HEK293 (cell line): Measurements from ENCODE around the gene PTPRN.

ENCODE experiments used
- CTCF ChIA-PET: fragments of 350-600 bp; formaldehyde crosslinking; extraction: SDS; loops from one replicate; lab custom pipeline; 2021; ENCODE audit warnings: antibody characterized with exemption; lab: Yijun Ruan, JAX
- POLR2A ChIA-PET: fragments of 300-600 bp; formaldehyde crosslinking; extraction: SDS; loops from one replicate; lab custom pipeline; 2020; ENCODE audit warnings: antibody characterized with exemption, inconsistent platforms; lab: Yijun Ruan, JAX
- H3K27ac ChIP-seq: fragments of 200-500 bp; sonication (Bioruptor generic); 2 replicates; pipeline ENCODE4 v1.5.1; 2014; ENCODE audit warnings: low read depth, low read length, control low read depth, inconsistent platforms; ENCODE audit errors: extremely low read depth
- H3K36me3 ChIP-seq, 2 experiments: fragments of 200-500 bp in 1 of 2; sonication (Bioruptor generic) in 1 of 2; 1 replicate in 1 of 2; 2 replicates in 1 of 2; pipeline ENCODE4 v1.5.1; 2014 to 2017; ENCODE audit warnings: inconsistent platforms in 2 of 2, low read length in 2 of 2; ENCODE audit not compliant: control insufficient read depth in 2 of 2, insufficient read depth in 1 of 2
- H3K4me1 ChIP-seq: fragments of 200-500 bp; sonication (Bioruptor generic); 2 replicates; pipeline ENCODE4 v1.5.1; 2014; ENCODE audit warnings: mild to moderate bottlenecking, low read length, inconsistent platforms; ENCODE audit not compliant: control insufficient read depth, insufficient read depth
- H3K4me3 ChIP-seq: 2 replicates; pipeline ENCODE4 v1.5.1; 2011; ENCODE audit warnings: low read depth, mild to moderate bottlenecking, control low read depth, low read length, moderate library complexity
- H3K9me3 ChIP-seq: fragments of 200-500 bp; sonication (Bioruptor generic); 2 replicates; pipeline ENCODE4 v1.5.1; 2014; ENCODE audit warnings: low read depth, low read length, inconsistent platforms; ENCODE audit not compliant: control insufficient read depth, insufficient read depth
- GLI4 ChIP-seq: fragments of 450-650 bp; formaldehyde crosslinking; IDR thresholded peaks from 2 replicates; pipeline ENCODE4 v1.5.1; 2016; ENCODE audit warnings: missing biosample characterization, missing genetic modification characterization
- HOXC10 ChIP-seq: sonication (generic); formaldehyde crosslinking; IDR thresholded peaks from 2 replicates; pipeline ENCODE4 v1.8.1; 2023; ENCODE audit warnings: mild to moderate bottlenecking, missing genetic modification reagents
- KLF7 ChIP-seq: fragments of 450-650 bp; formaldehyde crosslinking; IDR thresholded peaks from 2 replicates; pipeline ENCODE4 v1.5.1; 2016; ENCODE audit warnings: missing biosample characterization, missing genetic modification characterization, borderline replicate concordance
- MEIS1 ChIP-seq: sonication (generic); formaldehyde crosslinking; IDR thresholded peaks from 2 replicates; pipeline ENCODE4 v1.8.1; 2022; ENCODE audit warnings: missing genetic modification reagents, mild to moderate bottlenecking, borderline replicate concordance
- SP7 ChIP-seq: fragments of 450-650 bp; formaldehyde crosslinking; IDR thresholded peaks from 2 replicates; pipeline ENCODE4 v1.5.1; 2016; ENCODE audit warnings: missing biosample characterization, missing genetic modification characterization
- YY1 ChIP-seq: fragments of 450-650 bp; formaldehyde crosslinking; IDR thresholded peaks from 2 replicates; pipeline ENCODE4 v1.5.1; 2018; ENCODE audit warnings: missing biosample characterization, missing genetic modification characterization
- ZBTB8A ChIP-seq: fragments of 450-650 bp; formaldehyde crosslinking; IDR thresholded peaks from 2 replicates; pipeline ENCODE4 v1.5.1; 2016; ENCODE audit warnings: missing biosample characterization, missing genetic modification characterization
- ZIC2 ChIP-seq: fragments of 450-650 bp; formaldehyde crosslinking; IDR thresholded peaks from 2 replicates; pipeline ENCODE4 v1.5.1; 2016; ENCODE audit warnings: missing biosample characterization, missing genetic modification characterization
- ZNF146 ChIP-seq: fragments of 450-650 bp; formaldehyde crosslinking; IDR thresholded peaks from 2 replicates; pipeline ENCODE4 v1.5.1; 2016; ENCODE audit warnings: missing biosample characterization, missing genetic modification characterization
- ZNF214 ChIP-seq: fragments of 450-650 bp; formaldehyde crosslinking; IDR thresholded peaks from 2 replicates; pipeline ENCODE4 v1.5.1; 2017; ENCODE audit warnings: missing biosample characterization, mild to moderate bottlenecking, missing genetic modification characterization, borderline replicate concordance
- ZNF335 ChIP-seq: fragments of 450-650 bp; formaldehyde crosslinking; conservative IDR thresholded peaks from 2 replicates; pipeline ENCODE4 v1.5.1; 2016; ENCODE audit warnings: missing biosample characterization, missing genetic modification characterization
- ZNF621 ChIP-seq: fragments of 450-650 bp; formaldehyde crosslinking; IDR thresholded peaks from 2 replicates; pipeline ENCODE4 v1.5.1; 2017; ENCODE audit warnings: missing biosample characterization, missing genetic modification characterization
- ZNF670 ChIP-seq: fragments of 450-650 bp; formaldehyde crosslinking; IDR thresholded peaks from 2 replicates; pipeline ENCODE4 v1.5.1; 2016; ENCODE audit warnings: missing biosample characterization, missing genetic modification characterization, low read depth
- ZNF707 ChIP-seq: fragments of 450-650 bp; formaldehyde crosslinking; IDR thresholded peaks from 2 replicates; pipeline ENCODE4 v1.5.1; 2016; ENCODE audit warnings: missing biosample characterization, missing genetic modification characterization
- ZNF747 ChIP-seq: fragments of 450-650 bp; formaldehyde crosslinking; IDR thresholded peaks from 2 replicates; pipeline ENCODE4 v1.5.1; 2016; ENCODE audit warnings: missing biosample characterization, missing genetic modification characterization
- ZXDB ChIP-seq: fragments of 450-650 bp; formaldehyde crosslinking; IDR thresholded peaks from 2 replicates; pipeline ENCODE4 v1.5.1; 2016; ENCODE audit warnings: missing biosample characterization, missing genetic modification characterization
- TF ChIP-seq, protein P1 (sequence below): fragments of 450-650 bp; formaldehyde crosslinking; IDR thresholded peaks from 2 replicates; pipeline ENCODE4 v1.5.1; 2016; ENCODE audit warnings: missing biosample characterization, missing genetic modification characterization
- TF ChIP-seq, protein P2 (sequence below): fragments of 450-650 bp; formaldehyde crosslinking; IDR thresholded peaks from 2 replicates; pipeline ENCODE4 v1.5.1; 2016; ENCODE audit warnings: missing biosample characterization, missing genetic modification characterization
- TF ChIP-seq, protein P3 (sequence below): fragments of 450-650 bp; formaldehyde crosslinking; IDR thresholded peaks from 2 replicates; pipeline ENCODE4 v1.5.1; 2016; ENCODE audit warnings: missing biosample characterization, missing genetic modification characterization
- TF ChIP-seq, protein P4 (sequence below): fragments of 450-650 bp; formaldehyde crosslinking; IDR thresholded peaks from 2 replicates; pipeline ENCODE4 v1.5.1; 2016; ENCODE audit warnings: missing biosample characterization, missing genetic modification characterization
- TF ChIP-seq, protein P5 (sequence below): fragments of 450-650 bp; formaldehyde crosslinking; IDR thresholded peaks from 2 replicates; pipeline ENCODE4 v1.5.1; 2016; ENCODE audit warnings: missing biosample characterization, missing genetic modification characterization
- TF ChIP-seq, protein P6 (sequence below): fragments of 450-650 bp; formaldehyde crosslinking; IDR thresholded peaks from 2 replicates; pipeline ENCODE4 v1.5.1; 2016; ENCODE audit warnings: missing biosample characterization, missing genetic modification characterization

The PTPRN gene

DNA sequence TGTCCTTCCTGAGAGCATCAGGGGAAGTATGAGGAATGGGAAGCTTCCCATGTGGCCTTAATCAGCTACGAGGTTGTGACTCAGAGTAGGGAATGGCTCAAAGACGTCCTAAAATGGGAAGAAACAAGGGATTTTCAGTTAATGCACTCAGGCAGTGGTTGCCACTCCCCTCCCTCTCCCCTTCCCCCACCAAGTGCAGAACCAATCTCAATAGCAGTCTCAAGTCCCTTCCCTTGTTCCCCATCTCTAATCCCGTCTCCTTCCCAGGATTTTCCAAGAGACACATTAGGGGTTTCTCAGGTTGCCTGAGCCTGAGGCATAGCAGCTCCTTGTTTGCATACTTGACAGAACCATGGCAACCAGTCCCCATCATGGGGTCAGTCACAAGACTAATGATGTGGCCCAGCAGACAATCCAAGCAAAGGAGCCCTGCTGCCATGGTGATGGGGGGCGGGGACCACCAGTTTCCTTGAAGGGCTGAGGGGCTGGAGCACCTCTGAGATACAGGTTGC, 41.6 kb upstream of the PTPRN start (continued):
- TF ChIP-seq, protein P1, sequence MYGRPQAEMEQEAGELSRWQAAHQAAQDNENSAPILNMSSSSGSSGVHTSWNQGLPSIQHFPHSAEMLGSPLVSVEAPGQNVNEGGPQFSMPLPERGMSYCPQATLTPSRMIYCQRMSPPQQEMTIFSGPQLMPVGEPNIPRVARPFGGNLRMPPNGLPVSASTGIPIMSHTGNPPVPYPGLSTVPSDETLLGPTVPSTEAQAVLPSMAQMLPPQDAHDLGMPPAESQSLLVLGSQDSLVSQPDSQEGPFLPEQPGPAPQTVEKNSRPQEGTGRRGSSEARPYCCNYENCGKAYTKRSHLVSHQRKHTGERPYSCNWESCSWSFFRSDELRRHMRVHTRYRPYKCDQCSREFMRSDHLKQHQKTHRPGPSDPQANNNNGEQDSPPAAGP (tag by site-specific recombination): no peak
- TF ChIP-seq, protein P2, sequence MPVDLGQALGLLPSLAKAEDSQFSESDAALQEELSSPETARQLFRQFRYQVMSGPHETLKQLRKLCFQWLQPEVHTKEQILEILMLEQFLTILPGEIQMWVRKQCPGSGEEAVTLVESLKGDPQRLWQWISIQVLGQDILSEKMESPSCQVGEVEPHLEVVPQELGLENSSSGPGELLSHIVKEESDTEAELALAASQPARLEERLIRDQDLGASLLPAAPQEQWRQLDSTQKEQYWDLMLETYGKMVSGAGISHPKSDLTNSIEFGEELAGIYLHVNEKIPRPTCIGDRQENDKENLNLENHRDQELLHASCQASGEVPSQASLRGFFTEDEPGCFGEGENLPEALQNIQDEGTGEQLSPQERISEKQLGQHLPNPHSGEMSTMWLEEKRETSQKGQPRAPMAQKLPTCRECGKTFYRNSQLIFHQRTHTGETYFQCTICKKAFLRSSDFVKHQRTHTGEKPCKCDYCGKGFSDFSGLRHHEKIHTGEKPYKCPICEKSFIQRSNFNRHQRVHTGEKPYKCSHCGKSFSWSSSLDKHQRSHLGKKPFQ (tag by site-specific recombination): no peak
- TF ChIP-seq SP7 (tag by site-specific recombination) (no peak), KLF7 (tag by site-specific recombination) (no peak), ZNF621 (tag by site-specific recombination) (no peak), ZXDB (tag by site-specific recombination) (no peak), YY1 (no peak), ZNF707 (tag by site-specific recombination) (no peak), HOXC10 (CRISPR knock-in tag) (no peak), ZNF335 (tag by site-specific recombination) (no peak), ZNF747 (no peak), ZNF146 (no peak)
- TF ChIP-seq, protein P3, sequence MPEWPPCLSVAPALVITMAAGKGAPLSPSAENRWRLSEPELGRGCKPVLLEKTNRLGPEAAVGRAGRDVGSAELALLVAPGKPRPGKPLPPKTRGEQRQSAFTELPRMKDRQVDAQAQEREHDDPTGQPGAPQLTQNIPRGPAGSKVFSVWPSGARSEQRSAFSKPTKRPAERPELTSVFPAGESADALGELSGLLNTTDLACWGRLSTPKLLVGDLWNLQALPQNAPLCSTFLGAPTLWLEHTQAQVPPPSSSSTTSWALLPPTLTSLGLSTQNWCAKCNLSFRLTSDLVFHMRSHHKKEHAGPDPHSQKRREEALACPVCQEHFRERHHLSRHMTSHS (tag by site-specific recombination): no peak
- TF ChIP-seq, protein P4, sequence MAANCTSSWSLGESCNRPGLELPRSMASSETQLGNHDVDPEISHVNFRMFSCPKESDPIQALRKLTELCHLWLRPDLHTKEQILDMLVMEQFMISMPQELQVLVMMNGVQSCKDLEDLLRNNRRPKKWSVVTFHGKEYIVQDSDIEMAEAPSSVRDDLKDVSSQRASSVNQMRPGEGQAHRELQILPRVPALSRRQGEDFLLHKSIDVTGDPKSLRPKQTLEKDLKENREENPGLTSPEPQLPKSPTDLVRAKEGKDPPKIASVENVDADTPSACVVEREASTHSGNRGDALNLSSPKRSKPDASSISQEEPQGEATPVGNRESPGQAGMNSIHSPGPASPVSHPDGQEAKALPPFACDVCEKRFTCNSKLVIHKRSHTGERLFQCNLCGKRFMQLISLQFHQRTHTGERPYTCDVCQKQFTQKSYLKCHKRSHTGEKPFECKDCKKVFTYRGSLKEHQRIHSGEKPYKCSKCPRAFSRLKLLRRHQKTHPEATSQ: no peak

DNA sequence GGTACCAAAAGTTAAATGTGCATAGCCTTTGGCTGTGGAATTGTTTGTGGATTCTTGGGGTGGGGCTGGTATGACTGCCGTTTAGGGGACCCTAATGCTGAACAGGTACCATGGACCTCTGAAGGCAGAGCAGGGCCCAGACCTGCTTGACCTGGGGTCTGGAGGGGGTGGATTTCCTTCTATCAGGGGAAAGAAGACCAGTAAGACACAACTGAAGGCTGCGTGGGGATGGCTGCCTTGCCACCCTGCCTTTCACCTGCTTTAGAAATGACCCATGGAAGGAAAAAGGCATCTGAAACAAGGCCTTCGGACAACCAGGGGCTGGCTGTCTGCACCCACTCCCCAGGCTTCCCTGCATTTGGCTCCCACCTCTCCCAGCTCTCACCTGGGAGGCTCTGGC, 41.0 kb upstream of the PTPRN start:
- no peaks in the 10 kb centered on the region for H3K36me3 ChIP-seq
- CTCF ChIA-PET: interaction anchor here (1.1 to 2.4 kb wide), 4 partner anchors 55 to 191 kb away, joined by 3 to 12 read pairs (median 6); partner anchors contain the start of gene ZFAND2B
- no peaks in the 10 kb centered on the region for H3K9me3 ChIP-seq
- H3K27ac ChIP-seq: no peak overlapping the region
- no peaks in the 10 kb centered on the region for H3K4me1 ChIP-seq
- no peak overlapping the region for H3K4me3 ChIP-seq
- TF ChIP-seq ZNF214 (no peak), ZBTB8A (tag by site-specific recombination) (no peak), ZNF670 (tag by site-specific recombination) (no peak), GLI4 (tag by site-specific recombination) (no peak), ZIC2 (tag by site-specific recombination) (no peak), MEIS1 (CRISPR knock-in tag) (no peak)
- TF ChIP-seq, protein P5, sequence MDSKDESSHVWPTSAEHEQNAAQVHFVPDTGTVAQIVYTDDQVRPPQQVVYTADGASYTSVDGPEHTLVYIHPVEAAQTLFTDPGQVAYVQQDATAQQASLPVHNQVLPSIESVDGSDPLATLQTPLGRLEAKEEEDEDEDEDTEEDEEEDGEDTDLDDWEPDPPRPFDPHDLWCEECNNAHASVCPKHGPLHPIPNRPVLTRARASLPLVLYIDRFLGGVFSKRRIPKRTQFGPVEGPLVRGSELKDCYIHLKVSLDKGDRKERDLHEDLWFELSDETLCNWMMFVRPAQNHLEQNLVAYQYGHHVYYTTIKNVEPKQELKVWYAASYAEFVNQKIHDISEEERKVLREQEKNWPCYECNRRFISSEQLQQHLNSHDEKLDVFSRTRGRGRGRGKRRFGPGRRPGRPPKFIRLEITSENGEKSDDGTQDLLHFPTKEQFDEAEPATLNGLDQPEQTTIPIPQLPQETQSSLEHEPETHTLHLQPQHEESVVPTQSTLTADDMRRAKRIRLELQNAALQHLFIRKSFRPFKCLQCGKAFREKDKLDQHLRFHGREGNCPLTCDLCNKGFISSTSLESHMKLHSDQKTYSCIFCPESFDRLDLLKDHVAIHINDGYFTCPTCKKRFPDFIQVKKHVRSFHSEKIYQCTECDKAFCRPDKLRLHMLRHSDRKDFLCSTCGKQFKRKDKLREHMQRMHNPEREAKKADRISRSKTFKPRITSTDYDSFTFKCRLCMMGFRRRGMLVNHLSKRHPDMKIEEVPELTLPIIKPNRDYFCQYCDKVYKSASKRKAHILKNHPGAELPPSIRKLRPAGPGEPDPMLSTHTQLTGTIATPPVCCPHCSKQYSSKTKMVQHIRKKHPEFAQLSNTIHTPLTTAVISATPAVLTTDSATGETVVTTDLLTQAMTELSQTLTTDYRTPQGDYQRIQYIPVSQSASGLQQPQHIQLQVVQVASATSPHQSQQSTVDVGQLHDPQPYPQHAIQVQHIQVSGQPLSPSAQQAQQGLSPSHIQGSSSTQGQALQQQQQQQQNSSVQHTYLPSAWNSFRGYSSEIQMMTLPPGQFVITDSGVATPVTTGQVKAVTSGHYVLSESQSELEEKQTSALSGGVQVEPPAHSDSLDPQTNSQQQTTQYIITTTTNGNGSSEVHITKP (tag by site-specific recombination): no peak
- TF ChIP-seq, protein P6, sequence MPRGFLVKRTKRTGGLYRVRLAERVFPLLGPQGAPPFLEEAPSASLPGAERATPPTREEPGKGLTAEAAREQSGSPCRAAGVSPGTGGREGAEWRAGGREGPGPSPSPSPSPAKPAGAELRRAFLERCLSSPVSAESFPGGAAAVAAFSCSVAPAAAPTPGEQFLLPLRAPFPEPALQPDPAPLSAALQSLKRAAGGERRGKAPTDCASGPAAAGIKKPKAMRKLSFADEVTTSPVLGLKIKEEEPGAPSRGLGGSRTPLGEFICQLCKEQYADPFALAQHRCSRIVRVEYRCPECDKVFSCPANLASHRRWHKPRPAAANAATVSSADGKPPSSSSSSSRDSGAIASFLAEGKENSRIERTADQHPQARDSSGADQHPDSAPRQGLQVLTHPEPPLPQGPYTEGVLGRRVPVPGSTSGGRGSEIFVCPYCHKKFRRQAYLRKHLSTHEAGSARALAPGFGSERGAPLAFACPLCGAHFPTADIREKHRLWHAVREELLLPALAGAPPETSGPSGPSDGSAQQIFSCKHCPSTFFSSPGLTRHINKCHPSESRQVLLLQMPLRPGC (tag by site-specific recombination): no peak
- TF ChIP-seq, protein P3 (tag by site-specific recombination): no peak
- POLR2A ChIA-PET: no interaction called here
